Measurements from ENCODE around the gene ISLR2.

GRCh38 chr15:74137537-74137894 lies 7.1 kb downstream of the ISLR2 start:
- TF ChIP-seq POLR2A (IDR thresholded peaks at IDR 0.05) (no peak), POLR2AphosphoS5 (IDR thresholded peaks at IDR 0.05) (no peak), CTCF (IDR thresholded peaks at IDR 0.05) (no peak)

All from upper lobe of left lung (tissue), 4 donors.